Thoracic aorta (tissue), 2 donors: ENCODE measurements around the gene UBAC2. TPM values are rescaled to one million over a fixed set of nuclear protein-coding genes. Genes with fewer than 3 reads are reported as not detected.

Source experiments
- ATAC-seq: fragments of 150-250 bp; one replicate; pipeline ENCODE4 v1.8.0; 2017; ENCODE audit warnings: low read depth; ENCODE audit not compliant: insufficient number of reproducible peaks, low FRiP score
- DNase-seq: peaks from one replicate; pipeline ENCODE4 v3.0.0-alpha.2; 2020; ENCODE audit warnings: low spot score
- H3K27ac ChIP-seq, 2 donors: fragments of 200-600 bp; sonication (generic); 1 replicate in 1 of 2; 2 replicates in 1 of 2; pipeline ENCODE4 v1.5.1; 2016; ENCODE audit warnings: mild to moderate bottlenecking in 2 of 2, moderate library complexity in 2 of 2
- H3K27me3 ChIP-seq: fragments of 200-600 bp; sonication (generic); replicated peaks from 2 replicates; pipeline ENCODE4 v1.6.0; 2016; ENCODE audit warnings: mild to moderate bottlenecking; ENCODE audit not compliant: insufficient read depth
- H3K36me3 ChIP-seq: fragments of 200-600 bp; sonication (generic); one replicate; pipeline ENCODE4 v1.5.1; 2016
- H3K4me1 ChIP-seq, 2 donors: fragments of 200-600 bp; sonication (generic); 1 replicate in 1 of 2; 2 replicates in 1 of 2; pipeline versions ENCODE4 v1.5.1 to v1.6.0; 2016; ENCODE audit warnings: low read depth in 2 of 2, mild to moderate bottlenecking in 1 of 2; ENCODE audit not compliant: control insufficient read depth in 1 of 2
- H3K4me3 ChIP-seq: fragments of 200-600 bp; sonication (generic); 2 replicates; pipeline ENCODE4 v1.5.1; 2016; ENCODE audit warnings: mild to moderate bottlenecking
- H3K9me3 ChIP-seq: fragments of 200-600 bp; sonication (generic); 2 replicates; pipeline ENCODE4 v1.5.1; 2016
- CTCF ChIP-seq: fragments of 200-600 bp; sonication (generic); IDR thresholded peaks from one replicate; pipeline ENCODE4 v1.5.1; 2019; ENCODE audit warnings: antibody characterized with exemption
- total RNA-seq, 2 donors: library from RNA; depleted of rRNA; stranded (reverse); fragments of >200 nt; gene quantifications; one replicate each; pipeline versions ENCODE4 v1.1.0 to v1.2.3, GENCODE V29; 2016

Gene UBAC2
- total RNA-seq, 2 donors from 2014 or later, result 41.3 to 49.7 TPM

- H3K4me1 ChIP-seq, result peaks cover 5 to 13% of the 10 kb centered on the region in 2 donors
- ATAC-seq (no peak), DNase-seq (no peak)
- no peaks in the 10 kb centered on the region for H3K9me3 ChIP-seq
- TF ChIP-seq CTCF, result no peak
- H3K4me3 ChIP-seq, result no peak overlapping the region
- no peak overlapping the region for H3K27ac ChIP-seq
- no peaks in the 10 kb centered on the region for H3K27me3 ChIP-seq
- H3K36me3 ChIP-seq, result no peaks in the 10 kb centered on the region
Observed at GRCh38 chr13:99299256-99299919, 98.7 kb downstream of the UBAC2 start.

GRCh38 chr13:99299920-99300341 lies 99.3 kb downstream of the UBAC2 start:
- Histone ChIP-seq H3K9me3 (no peaks in the 10 kb centered on the region), H3K27ac (no peak overlapping the region), H3K4me1 (peaks cover 5 to 13% of the 10 kb centered on the region in 2 donors), H3K36me3 (no peaks in the 10 kb centered on the region), H3K4me3 (no peak overlapping the region), H3K27me3 (no peaks in the 10 kb centered on the region)
- TF ChIP-seq CTCF, result no peak
- DNase-seq (no peak), ATAC-seq (no peak)

GRCh38 chr13:99301056-99301838 lies 100.6 kb downstream of the UBAC2 start:
- H3K27me3 ChIP-seq, result no peaks in the 10 kb centered on the region
- no peak for TF ChIP-seq CTCF
- no peak overlapping the region for H3K4me3 ChIP-seq
- no peaks in the 10 kb centered on the region for H3K36me3 ChIP-seq
- DNase-seq (no peak), ATAC-seq (no peak)
- peaks cover 5% of the 10 kb centered on the region in 2 donors for H3K4me1 ChIP-seq
- H3K27ac ChIP-seq, result no peak overlapping the region
- no peaks in the 10 kb centered on the region for H3K9me3 ChIP-seq

- no peaks in the 10 kb centered on the region for H3K36me3 ChIP-seq
- DNase-seq, result no peak
- ATAC-seq, result no peak
- H3K27ac ChIP-seq, result no peak overlapping the region
- H3K4me3 ChIP-seq, result no peak overlapping the region
- TF ChIP-seq CTCF, result no peak
- H3K27me3 ChIP-seq, result no peaks in the 10 kb centered on the region
- H3K4me1 ChIP-seq, result peaks cover 3 to 6% of the 10 kb centered on the region in 2 donors
- no peaks in the 10 kb centered on the region for H3K9me3 ChIP-seq
Observed at GRCh38 chr13:99301913-99302636, 101.4 kb downstream of the UBAC2 start.
